ENCODE results near the gene CD82. TPM values are rescaled to one million over a fixed set of nuclear protein-coding genes. Genes with fewer than 3 reads are reported as not detected.
"Not testable (repeated sequence)": the region's sequence is repeated elsewhere in the genome, so short reads cannot be mapped to it uniquely, and the experiment has no call there.

CD82 gene
- total RNA-seq, 4 donors from 2014 or later = 10.2 to 26.3 (median 20.8) TPM

- intact Hi-C loops (cut with DNase I; ENCODE audit: low total_unique reads) = loop anchor here (10.0 kb wide), 1 partner anchor 433 kb away; no protein-coding TSS in a partner anchor
- H3K27me3 ChIP-seq = no peaks in the 10 kb centered on the region
Measured at GRCh38 chr11:44548032-44548695, 17.3 kb upstream of the CD82 start.

DNA sequence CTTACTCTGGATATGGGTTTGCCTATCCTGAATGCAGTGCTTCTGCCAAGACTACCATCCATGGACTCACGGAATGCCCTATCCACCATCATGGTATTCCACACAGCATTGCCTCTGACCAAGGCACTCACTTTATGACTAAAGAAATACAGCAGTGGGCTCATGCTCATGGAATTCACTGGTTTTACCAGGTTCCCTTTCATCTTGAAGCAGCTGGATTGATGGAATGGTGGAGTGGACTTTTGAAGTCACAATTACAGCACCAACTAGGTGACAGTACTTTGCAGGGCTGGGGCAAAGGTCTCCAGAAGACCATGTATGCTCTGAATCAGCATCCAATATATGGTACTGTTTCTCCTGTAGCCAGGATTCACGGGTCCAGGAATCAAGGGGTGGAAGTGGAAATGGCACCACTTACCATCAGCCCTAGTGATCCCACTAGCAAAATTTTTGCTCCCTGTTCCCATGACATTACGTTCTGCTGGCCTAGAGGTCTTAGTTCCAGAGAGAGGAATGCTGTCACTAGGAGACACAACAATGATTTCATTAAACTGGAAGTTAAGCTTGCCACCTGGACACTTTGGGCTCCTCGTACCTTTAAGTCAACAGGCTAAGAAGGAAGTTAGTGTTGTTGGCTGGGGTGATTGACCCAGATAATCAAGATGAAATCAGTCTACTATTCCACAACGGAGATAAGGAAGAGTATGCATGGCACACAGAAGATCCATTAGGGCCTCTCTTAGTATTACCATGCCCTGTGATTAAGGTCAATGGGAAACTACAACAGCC is 16.3 kb upstream of the CD82 start:
- not testable (repeated sequence) for H3K9me3 ChIP-seq, H3K27ac ChIP-seq, H3K36me3 ChIP-seq, H3K27me3 ChIP-seq, H3K4me3 ChIP-seq, H3K4me1 ChIP-seq, DNase-seq
- intact Hi-C loops (cut with DNase I; ENCODE audit: low total_unique reads) = loop anchor here (10.0 kb wide), 1 partner anchor 434 kb away; no protein-coding TSS in a partner anchor

More at GRCh38 chr11:44548032-44548695, 17.3 kb upstream of the CD82 start:
- H3K27ac ChIP-seq = no peak overlapping the region
- TF ChIP-seq CTCF (IDR thresholded peaks at IDR 0.05) = no peak
- TF ChIP-seq POLR2A (IDR thresholded peaks at IDR 0.05) = no peak
- H3K9me3 ChIP-seq = no peaks in the 10 kb centered on the region
- no peaks in the 10 kb centered on the region for H3K4me1 ChIP-seq
- DNase-seq = no peak
- H3K36me3 ChIP-seq = no peaks in the 10 kb centered on the region
- H3K4me3 ChIP-seq = no peak overlapping the region

GRCh38 chr11:44550123-44550522 is 15.3 kb upstream of the CD82 start:
- TF ChIP-seq POLR2A (IDR thresholded peaks at IDR 0.05) = no peak
- no peak for TF ChIP-seq CTCF (IDR thresholded peaks at IDR 0.05)
- intact Hi-C loops (cut with DNase I; ENCODE audit: low total_unique reads) = no loop called here
- H3K27ac ChIP-seq = no peak overlapping the region

DNA sequence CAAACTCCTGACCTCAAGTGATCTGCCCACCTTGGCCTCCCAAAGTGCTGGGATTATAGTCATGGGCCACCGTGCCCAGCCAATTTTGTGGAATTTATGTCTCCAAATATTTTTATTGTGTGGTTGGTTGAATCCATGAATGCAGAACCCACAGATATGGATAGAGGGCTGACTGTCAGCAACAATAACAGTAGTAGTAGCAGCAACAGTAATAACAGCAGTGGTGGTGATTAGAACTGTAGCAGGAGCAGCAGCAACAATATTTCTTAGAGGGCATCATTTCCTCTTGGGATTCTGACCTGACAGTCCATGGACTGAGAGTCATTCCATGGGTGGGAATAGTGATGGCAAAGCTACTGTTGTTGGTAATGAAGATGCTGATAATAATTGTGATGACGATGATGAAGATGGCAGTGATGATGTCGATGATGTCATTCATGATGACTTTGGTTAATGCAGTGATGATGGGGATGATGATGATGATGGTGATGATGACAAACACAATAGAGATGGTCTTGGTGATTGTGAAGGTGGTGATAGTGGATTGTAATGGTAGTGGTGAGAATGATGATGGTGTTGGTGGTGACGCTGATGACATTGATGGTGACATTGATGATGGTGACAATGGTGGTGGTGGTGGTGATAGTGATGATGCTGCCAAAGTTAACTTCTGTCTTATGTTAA is 13.9 kb upstream of the CD82 start:
- H3K27ac ChIP-seq = no peak overlapping the region
- TF ChIP-seq CTCF (IDR thresholded peaks at IDR 0.05) = no peak
- TF ChIP-seq POLR2A (IDR thresholded peaks at IDR 0.05) = no peak

More at GRCh38 chr11:44550123-44550522, 15.3 kb upstream of the CD82 start:
- no peaks in the 10 kb centered on the region for H3K27me3 ChIP-seq
- no peaks in the 10 kb centered on the region for H3K9me3 ChIP-seq
- DNase-seq = no peak
- no peaks in the 10 kb centered on the region for H3K4me1 ChIP-seq
- H3K4me3 ChIP-seq = no peak overlapping the region
- H3K36me3 ChIP-seq = no peaks in the 10 kb centered on the region

GRCh38 chr11:44555031-44555800 is 10.2 kb upstream of the CD82 start:
- TF ChIP-seq POLR2A (IDR thresholded peaks at IDR 0.05) (no peak), CTCF (IDR thresholded peaks at IDR 0.05) (no peak)
- intact Hi-C loops (cut with DNase I; ENCODE audit: low total_unique reads) = no loop called here
- H3K4me3 ChIP-seq = no peak overlapping the region

More for the DNA sequence above, 13.9 kb upstream of the CD82 start:
- intact Hi-C loops (cut with DNase I; ENCODE audit: low total_unique reads) = no loop called here
- Histone ChIP-seq H3K4me3 (no peak overlapping the region), H3K4me1 (no peaks in the 10 kb centered on the region), H3K36me3 (no peaks in the 10 kb centered on the region), H3K9me3 (no peaks in the 10 kb centered on the region), H3K27me3 (no peaks in the 10 kb centered on the region)
- DNase-seq = no peak

More at GRCh38 chr11:44555031-44555800, 10.2 kb upstream of the CD82 start:
- DNase-seq = no peak
- H3K4me1 ChIP-seq = no peaks in the 10 kb centered on the region
- H3K27me3 ChIP-seq = no peaks in the 10 kb centered on the region
- H3K27ac ChIP-seq = no peak overlapping the region
- H3K36me3 ChIP-seq = no peaks in the 10 kb centered on the region
- H3K9me3 ChIP-seq = no peaks in the 10 kb centered on the region
